Mesangial cell (primary cell): ENCODE measurements around the gene QPCT. TPM values are rescaled to one million over a fixed set of nuclear protein-coding genes. Genes with fewer than 3 reads are reported as not detected.

Experiments
- total RNA-seq: library from RNA; depleted of rRNA; stranded (reverse); fragments of >200 nt; gene quantifications from 2 replicates; pipeline ENCODE4 v1.2.3, GENCODE V29; 2015

Gene QPCT
- 17.9 and 23.2 TPM in 2 replicates for total RNA-seq

DNA sequence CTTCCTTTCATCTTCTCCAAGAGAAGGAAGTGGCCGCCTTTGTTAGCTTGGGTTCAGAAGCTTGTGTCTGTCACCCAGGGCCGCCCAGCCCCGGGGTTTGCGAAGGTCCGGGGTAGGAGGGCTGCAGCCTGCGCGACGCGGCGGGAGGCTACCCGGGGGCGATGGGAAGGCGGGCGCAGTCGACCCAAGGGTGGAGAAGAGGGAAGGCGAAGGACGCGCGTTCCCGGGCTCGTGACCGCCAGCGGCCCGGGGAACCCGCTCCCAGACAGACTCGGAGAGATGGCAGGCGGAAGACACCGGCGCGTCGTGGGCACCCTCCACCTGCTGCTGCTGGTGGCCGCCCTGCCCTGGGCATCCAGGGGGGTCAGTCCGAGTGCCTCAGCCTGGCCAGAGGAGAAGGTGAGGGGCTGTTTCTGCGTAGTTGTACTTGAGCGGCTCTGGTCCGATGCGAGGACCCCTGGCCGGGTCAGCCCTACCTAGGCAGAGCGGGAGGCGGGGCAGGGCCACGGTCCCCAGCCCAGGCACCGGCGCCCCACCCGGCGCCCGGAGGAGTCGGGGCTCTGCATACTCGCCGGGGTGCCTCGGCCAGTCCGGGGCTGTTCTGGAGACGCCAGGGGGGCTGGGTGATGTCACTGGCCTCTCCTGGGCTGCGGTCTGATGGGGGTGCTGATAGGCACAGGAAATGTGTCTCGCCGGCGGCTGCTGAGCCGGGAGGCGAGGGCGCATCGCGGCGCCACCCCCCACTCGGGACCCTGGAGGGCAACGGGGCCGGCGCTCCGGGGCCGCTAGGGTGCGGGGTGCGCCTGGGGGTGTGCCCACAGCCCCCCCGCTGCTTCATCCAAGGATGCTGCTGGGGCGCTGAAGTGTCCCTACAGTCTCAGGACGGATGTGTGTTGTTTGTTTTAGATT is at the start of gene QPCT:
TSS of gene QPCT (plus strand) at position 178 of the 909 bp plus-strand sequence. CDS start at position 280, 102 bp downstream.

DNA sequence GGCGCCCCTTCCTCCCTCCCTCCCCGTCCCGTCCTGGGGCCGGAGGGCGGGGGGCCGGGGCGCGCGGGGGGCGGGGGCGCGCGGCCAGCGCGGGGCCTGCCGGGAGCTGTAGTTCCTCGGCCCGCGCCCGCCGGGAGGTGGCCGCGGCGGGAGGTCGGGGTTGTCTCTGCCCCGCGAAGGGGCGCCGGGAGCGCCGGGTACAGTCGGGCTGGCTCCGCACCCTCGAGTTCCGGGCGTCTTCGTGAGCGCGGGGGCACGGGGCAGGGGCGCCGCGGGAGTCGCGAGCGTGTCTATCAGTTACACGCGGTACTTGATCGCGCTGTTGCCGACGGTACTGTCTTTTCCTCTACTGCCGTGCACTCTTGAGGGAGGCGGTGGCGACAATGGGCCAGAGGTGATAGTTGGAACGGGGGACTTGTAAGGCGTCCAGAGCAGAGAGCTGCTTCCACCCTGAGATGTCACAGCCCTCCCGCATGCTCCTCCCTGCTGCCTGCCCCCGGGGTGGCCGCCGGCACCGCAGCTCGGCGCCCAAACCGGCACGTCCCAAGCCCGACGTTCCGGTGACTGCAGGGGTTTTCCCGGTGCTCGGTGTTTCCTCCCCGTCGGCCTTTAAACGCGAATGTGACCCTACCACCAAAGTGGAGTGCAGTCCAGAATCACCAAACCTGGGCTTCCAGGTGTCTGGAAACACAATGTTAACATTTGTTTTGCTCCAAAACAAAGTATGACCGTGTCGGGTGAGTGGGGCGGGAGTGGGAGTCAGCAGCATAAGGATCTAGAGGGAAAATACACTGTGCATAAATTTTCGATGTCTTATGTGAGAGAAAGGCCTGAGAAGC is 19.4 kb upstream of the QPCT start, which contains the start of gene PRKD3:
TSS of gene PRKD3 (minus strand) at position 48 of the 839 bp plus-strand sequence. CDS start 8,309 bp downstream, outside the sequence.

Other genes with a start within 250 kb of the QPCT start
- 9.9 and 13.5 TPM in 2 replicates for gene EIF2AK2, start 187.7 kb upstream of the QPCT start, total RNA-seq
- not detected in 2 replicates for gene SULT6B1, start 156.0 kb upstream of the QPCT start, total RNA-seq
- 12.5 and 20.2 TPM in 2 replicates for gene CEBPZOS, start 148.1 kb upstream of the QPCT start, total RNA-seq
- 11.8 and 17.1 TPM in 2 replicates for gene CEBPZ, start 113.0 kb upstream of the QPCT start, total RNA-seq
- 8.6 and 11.4 TPM in 2 replicates for gene NDUFAF7, start 113.0 kb upstream of the QPCT start, total RNA-seq
- gene PRKD3, start 19.8 kb upstream of the QPCT start, total RNA-seq, result 26.4 and 36.0 TPM in 2 replicates